ENCODE results near the gene TMEM37. TPM values are rescaled to one million over a fixed set of nuclear protein-coding genes. Genes with fewer than 3 reads are reported as not detected.

TMEM37 gene, protein sequence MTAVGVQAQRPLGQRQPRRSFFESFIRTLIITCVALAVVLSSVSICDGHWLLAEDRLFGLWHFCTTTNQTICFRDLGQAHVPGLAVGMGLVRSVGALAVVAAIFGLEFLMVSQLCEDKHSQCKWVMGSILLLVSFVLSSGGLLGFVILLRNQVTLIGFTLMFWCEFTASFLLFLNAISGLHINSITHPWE
- 0.13 and 0.25 TPM in 2 replicates for polyA plus RNA-seq (2012; rRNA removed)
- polyA plus RNA-seq (2012; cell fraction: cytosol; rRNA removed), result 0.13 and 0.17 TPM in 2 replicates
- 0.07 and 0.19 TPM in 2 replicates for polyA plus RNA-seq (2012; cell fraction: nucleus; rRNA removed)

GRCh38 chr2:119431155-119431975 lies at the start of gene TMEM37:
Gene TMEM37 (plus strand): TSS chr2:119431854. CDS start chr2:119431904, 50 bp downstream.
- Histone ChIP-seq H3K9me3 (no peaks in the 10 kb centered on the region), H3K9me2 (no peaks in the 10 kb centered on the region), H3K27ac (ENCODE audit: low read depth in 2 of 2, low read length in 1 of 2) (no peak within 1 kb of the TSS), H3K4me2 (peak within 1 kb of the TSS; percentile 77), H3K4me3 (ENCODE audit: low read depth in 2 of 2, low read length in 1 of 2) (peak within 1 kb of the TSS; percentile 38 to 44), H3K4me1 (ENCODE audit: control insufficient read depth in 1 of 2, insufficient read depth in 2 of 2, low read depth in 1 of 2, low read length in 1 of 2) (peaks cover 0 to 4% of the 10 kb centered on the region in 2 experiments; a peak in 2 of 4 replicates), H3K27me3 (ENCODE audit: insufficient read depth) (peaks cover 12% of the 10 kb centered on the region; the same call in 1 of the 2 replicates), H3K36me3 (replicated peaks in 1 of 2; ENCODE audit: control insufficient read depth in 1 of 2, insufficient read depth in 2 of 2, low read length in 1 of 2) (no peaks in the 10 kb centered on the region), H2AFZ (ENCODE audit: low read depth) (peak within 1 kb of the TSS; percentile 74; the same call in 1 of the 2 replicates), H3F3A (replicated peaks; ENCODE audit: insufficient read depth) (no peaks in the 10 kb centered on the region), H3K9ac (no peak within 1 kb of the TSS), H3K79me2 (ENCODE audit: insufficient read depth) (no peaks in the 10 kb centered on the region), H4K20me1 (ENCODE audit: insufficient read depth) (no peaks in the 10 kb centered on the region)
- ChIA-PET POLR2A (no interaction called here), CTCF (interaction anchor here (0.8 to 3.6 kb wide), 5 partner anchors 18 to 87 kb away, joined by 3 to 16 read pairs (median 3); no protein-coding TSS in a partner anchor)
- DNase-seq, result peak; percentile 85
- WGBS (ENCODE audit: low lambda C conversion rate), result 27% methylated on average over 30 of the region's 72 CpGs
- TF ChIP-seq CHD2 (IDR thresholded peaks at IDR 0.05; ENCODE audit: low read length, partially characterized antibody) (no peak), RAD21 (IDR thresholded peaks at IDR 0.05; ENCODE audit: low read length) (no peak), NRF1 (IDR thresholded peaks at IDR 0.05; ENCODE audit: low read depth, low read length) (no peak), TEAD4 (IDR thresholded peaks at IDR 0.05; ENCODE audit: borderline replicate concordance, insufficient read depth) (no peak), POLR2AphosphoS5 (IDR thresholded peaks at IDR 0.05; ENCODE audit: low read depth, low read length) (no peak)
- TF ChIP-seq, protein P1, sequence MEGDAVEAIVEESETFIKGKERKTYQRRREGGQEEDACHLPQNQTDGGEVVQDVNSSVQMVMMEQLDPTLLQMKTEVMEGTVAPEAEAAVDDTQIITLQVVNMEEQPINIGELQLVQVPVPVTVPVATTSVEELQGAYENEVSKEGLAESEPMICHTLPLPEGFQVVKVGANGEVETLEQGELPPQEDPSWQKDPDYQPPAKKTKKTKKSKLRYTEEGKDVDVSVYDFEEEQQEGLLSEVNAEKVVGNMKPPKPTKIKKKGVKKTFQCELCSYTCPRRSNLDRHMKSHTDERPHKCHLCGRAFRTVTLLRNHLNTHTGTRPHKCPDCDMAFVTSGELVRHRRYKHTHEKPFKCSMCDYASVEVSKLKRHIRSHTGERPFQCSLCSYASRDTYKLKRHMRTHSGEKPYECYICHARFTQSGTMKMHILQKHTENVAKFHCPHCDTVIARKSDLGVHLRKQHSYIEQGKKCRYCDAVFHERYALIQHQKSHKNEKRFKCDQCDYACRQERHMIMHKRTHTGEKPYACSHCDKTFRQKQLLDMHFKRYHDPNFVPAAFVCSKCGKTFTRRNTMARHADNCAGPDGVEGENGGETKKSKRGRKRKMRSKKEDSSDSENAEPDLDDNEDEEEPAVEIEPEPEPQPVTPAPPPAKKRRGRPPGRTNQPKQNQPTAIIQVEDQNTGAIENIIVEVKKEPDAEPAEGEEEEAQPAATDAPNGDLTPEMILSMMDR (IDR thresholded peaks at IDR 0.05), result no peak
- TF ChIP-seq, protein P2, sequence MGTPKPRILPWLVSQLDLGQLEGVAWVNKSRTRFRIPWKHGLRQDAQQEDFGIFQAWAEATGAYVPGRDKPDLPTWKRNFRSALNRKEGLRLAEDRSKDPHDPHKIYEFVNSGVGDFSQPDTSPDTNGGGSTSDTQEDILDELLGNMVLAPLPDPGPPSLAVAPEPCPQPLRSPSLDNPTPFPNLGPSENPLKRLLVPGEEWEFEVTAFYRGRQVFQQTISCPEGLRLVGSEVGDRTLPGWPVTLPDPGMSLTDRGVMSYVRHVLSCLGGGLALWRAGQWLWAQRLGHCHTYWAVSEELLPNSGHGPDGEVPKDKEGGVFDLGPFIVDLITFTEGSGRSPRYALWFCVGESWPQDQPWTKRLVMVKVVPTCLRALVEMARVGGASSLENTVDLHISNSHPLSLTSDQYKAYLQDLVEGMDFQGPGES (IDR thresholded peaks at IDR 0.05; ENCODE audit: low read depth, low read length), result no peak

DNA sequence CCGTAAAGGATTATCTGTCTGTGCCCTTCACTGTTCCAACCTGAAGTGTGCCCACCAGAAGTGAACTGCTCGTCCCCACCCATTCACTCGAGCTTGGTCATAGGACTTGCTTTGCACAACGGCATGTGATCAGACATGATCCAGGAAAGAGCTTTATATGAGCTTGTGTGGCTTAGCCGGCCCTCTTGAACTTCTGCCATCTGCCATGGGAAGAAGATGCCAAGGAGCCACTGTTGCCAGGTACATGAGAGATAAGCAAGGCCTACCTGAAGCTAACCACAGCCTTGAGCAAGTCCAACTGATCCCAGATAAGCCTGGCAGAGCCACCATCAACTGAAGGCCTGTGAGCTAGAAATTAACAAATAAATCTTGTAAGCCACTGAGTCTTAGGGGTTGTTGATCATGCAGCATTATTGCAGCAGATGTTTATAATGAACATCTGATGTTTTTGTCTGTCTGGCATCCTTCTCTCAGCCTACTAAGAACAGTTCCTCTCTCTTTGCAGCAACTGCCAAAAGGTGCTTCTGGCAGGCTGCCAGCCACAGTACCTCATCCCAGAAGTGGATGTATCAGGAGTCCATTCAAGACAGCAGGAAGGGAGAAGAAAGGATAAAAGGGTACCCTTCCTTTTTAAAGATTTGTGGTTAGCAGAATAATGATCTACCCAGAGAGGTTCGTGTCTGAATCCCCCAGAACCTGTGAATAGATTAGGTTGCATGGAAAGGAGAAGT lies 48.1 kb upstream of the TMEM37 start:
- 60% methylated on average over 5 of the region's 6 CpGs for whole genome bisulfite sequencing (ENCODE audit: low lambda C conversion rate)
- Histone ChIP-seq H2AFZ (ENCODE audit: low read depth) (no peak overlapping the region), H3K9ac (no peak overlapping the region), H4K20me1 (ENCODE audit: insufficient read depth) (no peaks in the 10 kb centered on the region), H3F3A (replicated peaks; ENCODE audit: insufficient read depth) (no peaks in the 10 kb centered on the region), H3K27me3 (ENCODE audit: insufficient read depth) (no peaks in the 10 kb centered on the region), H3K36me3 (replicated peaks in 1 of 2; ENCODE audit: control insufficient read depth in 1 of 2, insufficient read depth in 2 of 2, low read length in 1 of 2) (no peaks in the 10 kb centered on the region), H3K4me3 (ENCODE audit: low read depth in 2 of 2, low read length in 1 of 2) (no peak overlapping the region), H3K9me2 (no peaks in the 10 kb centered on the region), H3K4me2 (no peak overlapping the region), H3K27ac (ENCODE audit: low read depth in 2 of 2, low read length in 1 of 2) (peak overlapping the region in 1 of 2 experiments; percentile 35; a peak in 1 of 4 replicates), H3K79me2 (ENCODE audit: insufficient read depth) (no peaks in the 10 kb centered on the region), H3K4me1 (ENCODE audit: control insufficient read depth in 1 of 2, insufficient read depth in 2 of 2, low read depth in 1 of 2, low read length in 1 of 2) (peaks cover 0 to 18% of the 10 kb centered on the region in 2 experiments; a peak in 2 of 4 replicates), H3K9me3 (no peaks in the 10 kb centered on the region)
- CTCF ChIA-PET, result interaction anchor here (1.6 kb wide), 1 partner anchor 93 kb away, joined by 5 read pairs; no protein-coding TSS in a partner anchor
- TF ChIP-seq EP300 (IDR thresholded peaks at IDR 0.05; ENCODE audit: borderline replicate concordance in 1 of 2, low read depth in 1 of 2, low read length in 1 of 2) (peak in 1 of 2 experiments; percentile 10; a peak in 1 of 4 replicates), GATA2 (CRISPR knock-in tag; IDR thresholded peaks at IDR 0.05) (peak; percentile 26)
- TF ChIP-seq, protein P3, sequence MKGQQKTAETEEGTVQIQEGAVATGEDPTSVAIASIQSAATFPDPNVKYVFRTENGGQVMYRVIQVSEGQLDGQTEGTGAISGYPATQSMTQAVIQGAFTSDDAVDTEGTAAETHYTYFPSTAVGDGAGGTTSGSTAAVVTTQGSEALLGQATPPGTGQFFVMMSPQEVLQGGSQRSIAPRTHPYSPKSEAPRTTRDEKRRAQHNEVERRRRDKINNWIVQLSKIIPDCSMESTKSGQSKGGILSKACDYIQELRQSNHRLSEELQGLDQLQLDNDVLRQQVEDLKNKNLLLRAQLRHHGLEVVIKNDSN (IDR thresholded peaks at IDR 0.05; ENCODE audit: borderline replicate concordance, low read depth), result no peak
- no peak for DNase-seq
- POLR2A ChIA-PET, result no interaction called here

All from SK-N-SH (cell line).